ENCODE measurements around the gene MDK.

- TF ChIP-seq CTCF (IDR thresholded peaks at IDR 0.05) (no peak), POLR2A (IDR thresholded peaks at IDR 0.05) (no peak)
Measured at GRCh38 chr11:46385169-46386004, 3.9 kb downstream of the MDK start.
